Epidermal melanocyte (primary cell): ENCODE measurements around the gene SPATA32.
A peak's percentile ranks its signal among the peaks of the same experiment; 100 is the strongest.
"Not testable (repeated sequence)": the region's sequence is repeated elsewhere in the genome, so short reads cannot be mapped to it uniquely, and the experiment has no call there.

ENCODE experiments used
- DNase-seq: peaks from one replicate; pipeline ENCODE4 v3.0.0; 2011; ENCODE audit warnings: low spot score; ENCODE audit not compliant: insufficient read length

The SPATA32 gene, protein sequence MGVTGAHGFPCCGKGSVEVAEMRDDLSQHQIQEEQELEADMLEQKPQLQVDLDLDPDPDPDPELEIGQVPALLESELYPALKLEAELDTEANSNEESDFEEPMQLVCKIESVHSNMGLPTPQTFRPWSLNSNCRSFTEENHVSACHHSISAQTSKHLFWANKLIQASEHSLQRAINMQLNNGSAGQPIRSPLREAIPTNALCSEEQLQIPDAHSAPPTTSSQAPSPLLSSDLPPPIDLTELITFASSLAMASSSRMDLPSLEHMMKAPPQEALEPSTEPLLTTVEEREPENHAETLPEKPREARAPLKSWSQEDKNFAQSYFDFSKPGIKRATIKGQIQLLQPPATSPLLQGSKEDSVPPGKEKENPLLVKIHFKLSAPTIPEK

GRCh38 chr17:45261577-45262515 lies at the start of gene SPATA32:
SPATA32 (minus strand) TSS chr17:45262094; CDS start chr17:45262016, 78 bp downstream.
- DNase-seq, result no peak

GRCh38 chr17:45311401-45311759 lies 49.5 kb upstream of the SPATA32 start:
- DNase-seq, result no peak

DNA sequence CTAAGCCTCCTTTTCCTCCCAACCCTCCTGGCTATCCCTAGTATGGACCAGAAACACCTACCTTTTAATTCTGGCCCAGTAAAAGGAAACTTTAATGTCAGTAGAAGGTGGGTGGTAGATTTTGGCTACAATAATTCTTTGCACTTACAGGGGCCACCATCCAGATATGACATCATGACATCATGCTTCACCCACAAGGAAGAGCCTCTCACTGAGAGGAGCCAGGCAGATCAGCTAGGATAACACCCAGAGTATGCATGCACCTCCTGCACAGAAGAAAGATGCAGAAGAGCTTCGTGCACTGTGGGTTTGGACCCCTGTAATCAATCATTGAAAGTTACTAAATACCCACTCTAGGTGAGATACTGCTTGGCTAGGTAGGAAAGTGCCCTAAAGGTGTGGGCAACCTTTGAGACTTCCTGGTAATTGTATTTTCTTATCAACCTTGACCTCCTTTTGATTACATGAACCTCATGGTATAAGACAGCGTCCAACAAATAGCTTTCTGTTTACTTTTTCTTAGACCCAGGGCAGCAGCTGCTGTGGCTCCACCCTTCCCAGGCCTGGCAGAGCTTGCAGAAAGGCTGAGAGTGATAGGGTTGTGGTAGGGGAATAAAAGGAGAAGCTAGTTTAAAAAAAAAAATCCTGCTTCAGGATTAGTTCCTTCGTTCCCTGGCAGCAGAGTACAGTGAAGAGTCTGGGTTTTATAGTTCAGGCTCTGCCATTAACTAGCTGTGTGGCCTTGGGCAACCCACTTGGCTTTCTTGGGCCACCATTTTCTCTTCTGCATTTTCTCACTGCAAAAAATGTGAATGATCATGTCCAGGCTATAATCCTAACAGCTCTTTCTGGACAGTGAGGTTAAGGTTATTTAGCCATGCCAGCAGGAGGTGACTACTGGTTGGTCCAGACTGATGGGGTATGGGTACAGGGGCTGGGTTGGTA lies 48.8 kb upstream of the SPATA32 start:
- no peak for DNase-seq

DNA sequence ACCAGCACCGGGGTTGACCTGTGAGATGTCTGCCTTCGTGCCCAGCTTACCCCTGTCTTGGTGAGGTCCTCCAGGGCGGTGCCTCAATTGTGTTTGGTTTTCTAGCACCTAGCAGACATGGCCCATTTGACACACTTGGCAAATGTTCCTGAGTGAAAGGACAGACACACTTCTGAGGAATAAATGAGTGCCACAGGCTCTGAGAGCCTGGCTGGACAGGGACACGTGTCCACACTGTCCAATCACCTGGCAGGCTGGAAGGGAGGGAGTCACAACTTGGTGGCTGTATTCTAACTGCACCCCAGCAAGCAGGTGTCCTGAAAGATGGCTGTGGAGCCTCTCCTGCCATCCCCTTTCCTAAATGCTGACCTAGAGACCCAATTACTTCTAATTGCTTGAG lies 47.5 kb upstream of the SPATA32 start:
- no peak for DNase-seq

- no peak for DNase-seq
Observed at GRCh38 chr17:45308840-45309239, 46.9 kb upstream of the SPATA32 start.

DNA sequence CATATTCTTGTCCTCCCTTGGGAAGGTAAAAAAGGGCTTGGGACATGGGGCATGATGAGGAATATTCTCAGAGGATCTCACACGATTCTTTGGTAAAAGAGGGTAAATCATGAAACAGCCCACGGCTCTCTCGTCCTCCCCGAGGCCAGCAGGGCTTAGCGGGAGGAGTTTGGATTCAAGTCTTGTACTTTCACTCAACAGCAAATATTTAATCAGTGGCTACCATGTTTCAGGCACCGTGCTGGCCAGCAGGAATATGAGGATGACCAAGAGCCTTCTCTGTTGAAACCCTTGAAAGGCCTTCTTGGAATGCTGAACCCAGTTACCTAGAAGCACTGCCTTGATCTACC lies 46.1 kb upstream of the SPATA32 start:
- no peak for DNase-seq

DNA sequence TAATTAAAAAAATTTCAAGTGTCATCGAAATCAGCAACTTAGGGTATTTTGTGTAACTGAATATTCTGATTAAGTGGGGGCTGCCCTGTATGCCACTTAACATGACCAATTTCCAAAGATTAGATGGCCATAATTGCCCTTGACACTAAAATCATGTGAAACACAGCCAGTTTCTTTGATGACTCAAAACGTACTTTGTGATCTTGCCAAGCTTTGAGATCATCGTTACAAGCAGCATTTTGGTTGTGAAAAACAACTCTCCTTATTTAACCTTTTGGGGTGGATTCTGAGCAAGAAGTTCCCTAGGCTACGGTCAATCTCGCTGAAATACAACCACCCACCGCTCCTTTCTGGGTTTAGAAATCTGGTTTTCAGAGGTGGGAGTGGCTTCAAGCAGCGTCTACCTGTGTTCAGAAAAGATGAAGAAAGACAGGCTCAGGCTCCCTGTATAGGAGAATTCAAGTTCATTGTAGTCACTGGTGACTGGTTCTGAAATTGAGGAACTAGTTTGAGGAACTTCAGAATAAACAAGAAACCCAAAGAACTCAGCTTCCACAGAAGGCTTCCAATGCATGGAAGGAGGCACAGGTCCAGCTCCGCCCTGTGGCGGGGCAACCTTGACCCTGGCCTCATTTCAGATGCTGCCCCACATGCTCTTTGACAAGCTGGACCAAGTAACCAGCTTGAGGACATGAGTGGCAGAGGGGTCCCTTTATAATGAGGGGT lies 45.6 kb upstream of the SPATA32 start:
- DNase-seq, result no peak

DNA sequence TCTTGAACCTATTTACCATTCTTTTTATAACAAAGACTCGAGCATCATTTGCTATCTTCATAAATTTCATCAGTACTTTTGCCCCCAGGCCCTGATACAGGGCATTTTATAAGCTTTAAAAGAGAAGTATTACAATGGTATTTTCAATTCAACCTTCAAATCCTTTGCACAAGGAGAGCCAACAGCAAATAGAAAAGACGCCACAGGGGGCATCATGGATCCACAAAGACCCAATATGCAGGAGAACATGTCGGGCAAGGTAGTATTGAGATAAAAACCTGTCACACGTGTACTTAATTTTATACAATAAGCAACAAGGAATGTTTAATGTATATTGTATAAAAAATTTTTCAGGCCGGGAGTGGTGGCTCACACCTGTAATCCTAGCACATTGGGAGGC lies 44.7 kb upstream of the SPATA32 start:
- DNase-seq, result no peak

GRCh38 chr17:45306094-45306493 lies 44.2 kb upstream of the SPATA32 start:
- DNase-seq, result no peak

- no peak for DNase-seq
Observed at GRCh38 chr17:45305530-45306087, 43.7 kb upstream of the SPATA32 start.

DNA sequence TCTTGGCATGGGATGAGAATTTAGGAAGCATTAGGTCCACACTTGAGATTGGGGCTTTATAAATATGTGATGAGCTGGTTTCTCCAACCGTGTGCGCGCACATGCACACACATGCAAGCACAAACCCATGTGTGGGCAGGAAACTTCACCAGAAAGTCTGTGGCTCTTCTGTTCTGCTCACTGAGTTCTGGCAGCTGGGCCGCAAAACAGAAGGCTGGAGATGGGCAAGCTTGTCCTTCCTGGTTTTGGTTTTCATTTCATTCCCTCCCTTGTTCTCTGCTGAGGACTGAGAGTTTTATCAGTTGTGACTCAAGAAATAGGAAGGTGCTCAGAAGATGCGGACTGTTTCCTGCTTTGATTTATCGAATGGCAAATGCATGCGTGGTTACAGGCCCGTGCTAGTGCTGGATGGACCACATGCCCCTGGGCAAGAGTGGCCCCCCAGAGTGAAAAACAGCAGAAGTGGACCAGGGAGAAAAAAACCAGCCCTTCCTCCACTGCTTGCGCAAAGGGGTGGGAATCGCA lies 40.8 kb upstream of the SPATA32 start:
- no peak for DNase-seq

GRCh38 chr17:45302220-45302619 lies 40.3 kb upstream of the SPATA32 start:
- not testable (repeated sequence) for DNase-seq

- DNase-seq, result no peak
Observed at GRCh38 chr17:45301674-45302073, 39.8 kb upstream of the SPATA32 start.

DNA sequence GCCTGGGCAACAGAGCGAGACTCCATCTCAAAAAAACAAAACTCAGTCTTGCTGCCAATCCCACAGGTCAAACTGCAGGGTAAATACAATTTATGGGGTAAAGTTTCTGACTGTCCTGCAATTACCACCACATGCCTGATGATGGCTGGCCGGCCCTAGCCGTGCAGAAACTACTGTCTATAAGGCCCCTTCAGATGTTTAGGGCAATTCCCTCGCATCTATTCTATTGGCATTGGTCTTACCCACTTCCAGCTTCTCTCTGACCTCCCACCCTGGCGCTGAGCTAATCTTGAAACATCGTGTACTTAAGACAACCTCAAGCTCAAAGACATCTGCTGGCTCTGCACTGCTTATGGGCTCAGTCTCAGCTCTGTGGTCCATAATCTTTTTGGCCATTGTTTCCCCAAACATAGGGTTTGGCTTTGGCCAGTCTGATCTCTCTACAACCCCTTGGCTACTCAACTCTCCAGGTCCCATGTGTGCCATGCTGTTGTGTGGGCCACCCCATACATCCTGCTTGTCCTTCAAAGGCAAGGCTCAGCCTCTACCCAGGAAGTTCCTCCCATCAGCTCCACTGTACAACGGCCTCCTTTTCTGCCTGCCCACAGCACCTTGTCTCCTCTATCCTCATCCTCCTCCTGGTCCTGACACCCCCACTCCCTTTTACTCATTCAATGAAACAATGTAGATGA lies 38.3 kb upstream of the SPATA32 start:
- DNase-seq, result no peak

DNA sequence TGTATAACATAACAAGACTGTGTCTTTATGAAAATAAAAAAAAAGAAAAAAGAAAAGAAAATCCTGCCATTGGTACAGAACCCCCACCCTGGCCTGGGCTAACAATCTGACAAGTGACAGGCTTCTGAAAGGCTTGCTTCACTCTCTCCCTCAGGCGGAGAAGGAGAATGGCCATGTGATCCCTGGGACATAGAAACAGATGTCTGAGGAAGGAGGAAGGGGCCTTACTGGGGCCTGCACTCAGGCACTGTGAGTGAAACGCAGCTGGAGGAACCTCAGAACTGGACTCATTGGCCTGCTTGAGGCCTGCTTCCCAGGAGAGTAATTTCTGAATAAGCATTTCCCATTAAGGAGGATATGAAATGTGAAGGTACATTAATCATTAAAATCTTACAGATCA lies 37.5 kb upstream of the SPATA32 start:
- DNase-seq, result peak; percentile 77

DNA sequence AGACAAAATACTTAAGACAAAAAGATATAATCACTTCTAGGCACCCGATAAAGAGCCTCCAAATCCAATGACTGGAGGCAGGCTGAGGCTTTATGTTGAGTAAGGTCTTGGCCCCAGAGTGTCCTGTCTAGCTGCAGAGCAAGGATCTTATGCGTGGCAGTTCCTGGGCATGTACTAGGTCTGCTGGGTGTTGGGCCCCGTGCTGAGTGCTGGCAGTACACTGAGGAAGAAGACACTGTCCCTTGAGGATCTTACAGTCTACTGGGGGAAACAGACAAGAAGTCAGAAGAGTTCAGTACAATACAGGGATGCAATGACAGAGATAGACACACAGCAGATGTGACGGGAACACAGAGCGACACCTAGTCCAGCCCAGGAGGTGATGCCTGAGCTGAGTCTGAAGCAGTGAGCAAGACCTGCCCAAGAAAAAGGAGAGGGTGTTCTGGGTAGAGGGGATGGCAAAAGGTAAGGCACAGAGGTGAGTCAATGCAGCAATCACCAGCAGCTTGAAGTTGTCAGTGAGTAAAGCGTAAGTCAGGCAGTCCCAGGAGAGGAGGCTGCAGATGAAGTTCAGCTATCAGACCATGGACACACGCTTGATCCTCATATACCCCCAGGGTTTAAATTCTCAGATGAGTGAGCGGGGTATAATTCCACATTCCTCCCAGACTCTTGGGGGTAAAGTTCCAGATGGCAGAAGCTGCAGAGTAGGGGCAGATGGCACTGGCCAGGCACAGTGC lies 36.8 kb upstream of the SPATA32 start:
- DNase-seq, result no peak

- DNase-seq, result no peak
Observed at GRCh38 chr17:45296833-45297124, 34.9 kb upstream of the SPATA32 start.

DNA sequence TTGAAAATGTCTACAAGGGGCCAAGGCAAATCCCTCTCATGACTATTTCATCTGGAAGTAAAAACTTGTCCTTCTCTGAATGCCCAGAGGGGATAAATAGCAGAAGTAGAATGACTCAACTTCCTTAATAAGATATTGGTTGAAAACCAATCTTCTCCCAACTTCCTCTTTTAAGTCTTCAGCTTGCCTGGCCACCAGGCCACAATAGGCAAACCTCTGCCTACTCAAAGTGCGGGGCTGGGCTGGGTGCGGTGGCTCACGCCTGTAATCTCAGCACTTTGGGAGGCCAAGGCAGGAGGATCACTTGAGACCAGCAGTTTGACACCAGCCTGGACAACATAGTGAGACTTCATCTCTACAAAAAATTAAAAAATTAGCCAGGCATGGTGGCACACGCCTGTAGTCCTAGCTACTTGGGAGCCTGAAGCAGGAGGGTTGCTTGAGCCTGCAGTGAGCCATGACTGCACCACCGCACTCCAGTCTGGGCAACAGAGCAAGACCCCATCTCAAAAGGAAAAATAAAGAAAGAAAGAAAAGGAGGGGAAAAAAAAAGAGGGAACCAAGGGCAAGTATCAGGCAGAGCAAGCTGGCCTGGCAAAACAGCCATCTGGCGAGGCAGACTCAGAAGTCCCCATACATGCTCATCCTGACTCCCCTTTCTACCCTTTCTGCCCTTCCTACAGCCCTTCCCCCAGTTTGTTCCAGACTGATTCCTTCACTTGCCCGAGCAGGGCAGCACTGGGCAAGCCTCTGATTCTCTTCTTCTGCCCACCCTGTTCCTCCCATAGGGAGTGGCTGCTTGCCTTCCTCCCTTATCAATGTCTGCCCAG lies 34.3 kb upstream of the SPATA32 start:
- no peak for DNase-seq
